Esophagus mucosa (tissue), 1 donor: ENCODE data around the gene TCF12. TPM values are rescaled to one million over a fixed set of nuclear protein-coding genes. Genes with fewer than 3 reads are reported as not detected.

Source experiments
- ATAC-seq: fragments of 200-7000 bp; cut with Tn5 transposase; one replicate; pipeline ENCODE4 v1.9.1; 2020
- total RNA-seq: library from RNA; stranded (reverse); gene quantifications from one replicate; pipeline ENCODE4 v1.2.4, GENCODE V29; 2023
- donor health status: DM: yes; HTN: yes; CAD: no.

The TCF12 gene
- total RNA-seq, 1 donor from 2014 or later, result 47.9 TPM

- ATAC-seq, result no peak
These were observed 304.9 kb downstream of the TCF12 start for GRCh38 chr15:57223345-57223744.

GRCh38 chr15:57223887-57224286, 305.4 kb downstream of the TCF12 start:
- no peak for ATAC-seq

- no peak for ATAC-seq
These were observed 306.2 kb downstream of the TCF12 start for GRCh38 chr15:57224664-57225063.

GRCh38 chr15:57227166-57227565, 308.7 kb downstream of the TCF12 start:
- no peak for ATAC-seq

GRCh38 chr15:57227899-57228298, 309.5 kb downstream of the TCF12 start:
- no peak for ATAC-seq

- no peak for ATAC-seq
These were observed 310.0 kb downstream of the TCF12 start for GRCh38 chr15:57228395-57228794.

GRCh38 chr15:57229051-57229450, 310.6 kb downstream of the TCF12 start:
- ATAC-seq, result no peak

- no peak for ATAC-seq
These were observed 313.1 kb downstream of the TCF12 start for GRCh38 chr15:57231559-57231958.

- no peak for ATAC-seq
These were observed 315.7 kb downstream of the TCF12 start for GRCh38 chr15:57234156-57234555.

GRCh38 chr15:57235186-57235585, 316.7 kb downstream of the TCF12 start:
- ATAC-seq, result no peak

- no peak for ATAC-seq
These were observed 317.4 kb downstream of the TCF12 start for GRCh38 chr15:57235873-57236272.

- no peak for ATAC-seq
These were observed 318.3 kb downstream of the TCF12 start for GRCh38 chr15:57236561-57237300.

GRCh38 chr15:57237301-57237642, 318.8 kb downstream of the TCF12 start:
- no peak for ATAC-seq

- no peak for ATAC-seq
These were observed 319.2 kb downstream of the TCF12 start for GRCh38 chr15:57237676-57238075.

- ATAC-seq, result no peak
These were observed 326.7 kb downstream of the TCF12 start for GRCh38 chr15:57245130-57245529.

- no peak for ATAC-seq
These were observed 327.3 kb downstream of the TCF12 start for GRCh38 chr15:57245714-57246113.

GRCh38 chr15:57248074-57248473, 329.6 kb downstream of the TCF12 start:
- ATAC-seq, result no peak

GRCh38 chr15:57251308-57251707, 332.9 kb downstream of the TCF12 start:
- ATAC-seq, result no peak

- ATAC-seq, result no peak
These were observed 333.5 kb downstream of the TCF12 start for GRCh38 chr15:57251941-57252340.

GRCh38 chr15:57253082-57253481, 334.6 kb downstream of the TCF12 start:
- no peak for ATAC-seq

- no peak for ATAC-seq
These were observed 335.1 kb downstream of the TCF12 start for GRCh38 chr15:57253500-57253899.

GRCh38 chr15:57255751-57256341, 337.4 kb downstream of the TCF12 start:
- no peak for ATAC-seq

- no peak for ATAC-seq
These were observed 338.5 kb downstream of the TCF12 start for GRCh38 chr15:57256939-57257338.

- ATAC-seq, result no peak
These were observed 341.2 kb downstream of the TCF12 start for GRCh38 chr15:57259568-57260040.

GRCh38 chr15:57263520-57263919, 345.1 kb downstream of the TCF12 start:
- ATAC-seq, result no peak
